ENCODE data around the gene PLEKHA6. TPM values are rescaled to one million over a fixed set of nuclear protein-coding genes. Genes with fewer than 3 reads are reported as not detected.

PLEKHA6 gene
- polyA plus RNA-seq, 3 donors = 0.08 TPM; not detected in 1

DNA sequence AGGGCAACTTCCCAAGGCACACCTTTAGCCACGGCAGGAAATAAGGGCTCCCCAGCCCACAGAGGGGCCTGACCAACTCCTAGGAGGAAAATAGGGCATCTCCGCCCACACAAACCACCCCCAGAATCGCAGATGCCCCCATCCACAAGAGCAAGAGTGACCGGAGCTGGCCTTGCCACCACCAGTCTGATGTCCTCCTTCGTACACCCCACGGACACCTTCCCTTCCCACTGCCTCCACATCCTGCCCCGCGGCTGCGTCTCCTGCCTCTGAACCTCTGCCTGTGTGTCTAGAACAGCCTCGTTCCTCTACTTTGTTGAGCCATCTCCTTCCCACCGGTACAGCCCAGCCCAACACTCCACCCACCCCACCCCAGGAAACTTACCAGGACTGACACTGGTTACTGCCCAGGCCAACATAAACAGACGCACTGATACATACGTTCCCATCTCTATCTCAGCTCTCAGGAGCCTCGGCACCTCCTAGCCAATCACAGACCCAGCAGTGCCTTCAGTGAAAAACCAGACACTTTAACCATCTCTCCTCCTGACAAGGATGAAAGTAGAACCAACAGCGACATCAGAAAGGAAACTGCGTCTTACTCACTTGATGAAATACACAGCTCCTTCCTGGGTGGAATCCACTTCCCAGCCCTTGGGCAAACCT, 7.6 kb upstream of the PLEKHA6 start:
- no peaks in the 10 kb centered on the region for H3K9me3 ChIP-seq (replicated peaks in 1 of 2; ENCODE audit: control insufficient read depth in 1 of 2, insufficient read depth in 1 of 2, low read length in 2 of 2)
- Mint-ChIP-seq H3K27me3 (ENCODE audit: low read depth in 3 of 3) (peaks cover 11 to 20% (median 15%) of the 10 kb centered on the region in 3 donors), H3K9me3 (no peaks in the 10 kb centered on the region), H3K4me1 (peaks cover 9% of the 10 kb centered on the region), H3K27ac (no peak overlapping the region), H3K4me3 (no peak overlapping the region), H3K36me3 (no peaks in the 10 kb centered on the region)
- H3K4me1 ChIP-seq (ENCODE audit: control insufficient read depth in 1 of 2, insufficient read depth in 2 of 2, low read length in 2 of 2) = peaks cover 7 to 12% of the 10 kb centered on the region in 2 donors
- TF ChIP-seq, protein P1, sequence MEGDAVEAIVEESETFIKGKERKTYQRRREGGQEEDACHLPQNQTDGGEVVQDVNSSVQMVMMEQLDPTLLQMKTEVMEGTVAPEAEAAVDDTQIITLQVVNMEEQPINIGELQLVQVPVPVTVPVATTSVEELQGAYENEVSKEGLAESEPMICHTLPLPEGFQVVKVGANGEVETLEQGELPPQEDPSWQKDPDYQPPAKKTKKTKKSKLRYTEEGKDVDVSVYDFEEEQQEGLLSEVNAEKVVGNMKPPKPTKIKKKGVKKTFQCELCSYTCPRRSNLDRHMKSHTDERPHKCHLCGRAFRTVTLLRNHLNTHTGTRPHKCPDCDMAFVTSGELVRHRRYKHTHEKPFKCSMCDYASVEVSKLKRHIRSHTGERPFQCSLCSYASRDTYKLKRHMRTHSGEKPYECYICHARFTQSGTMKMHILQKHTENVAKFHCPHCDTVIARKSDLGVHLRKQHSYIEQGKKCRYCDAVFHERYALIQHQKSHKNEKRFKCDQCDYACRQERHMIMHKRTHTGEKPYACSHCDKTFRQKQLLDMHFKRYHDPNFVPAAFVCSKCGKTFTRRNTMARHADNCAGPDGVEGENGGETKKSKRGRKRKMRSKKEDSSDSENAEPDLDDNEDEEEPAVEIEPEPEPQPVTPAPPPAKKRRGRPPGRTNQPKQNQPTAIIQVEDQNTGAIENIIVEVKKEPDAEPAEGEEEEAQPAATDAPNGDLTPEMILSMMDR (IDR thresholded peaks at IDR 0.05) = no peak
- peaks cover 0 to 3% of the 10 kb centered on the region in 2 donors for H3K27me3 ChIP-seq (ENCODE audit: control insufficient read depth in 2 of 2, insufficient read depth in 2 of 2, low read length in 2 of 2)
- DNase-seq = no peak
- intact Hi-C loops (cut with micrococcal nuclease) = loop anchor here in 1 of 2 donors (5.0 to 10.0 kb wide), 2 partner anchors 103 to 205 kb away; no protein-coding TSS in a partner anchor
- H3K27ac ChIP-seq (ENCODE audit: low read depth in 1 of 2, low read length in 2 of 2) = no peak overlapping the region
- H3K36me3 ChIP-seq (replicated peaks in 1 of 2; ENCODE audit: control insufficient read depth in 1 of 2, insufficient read depth in 2 of 2, low read length in 2 of 2) = no peaks in the 10 kb centered on the region
- WGBS (ENCODE audit: insufficient coverage) = 94% methylated on average over 14 of the region's 16 CpGs
- H2AFZ ChIP-seq (ENCODE audit: insufficient read depth, low read depth, low read length, poor library complexity, severe bottlenecking) = no peak overlapping the region
- no peak overlapping the region for H3K4me3 ChIP-seq (replicated peaks in 1 of 3; ENCODE audit: low read depth in 2 of 3, low read length in 3 of 3)
- no peaks in the 10 kb centered on the region for H4K20me1 ChIP-seq (ENCODE audit: insufficient read depth, low read length)
- no peak overlapping the region for H3K4me2 ChIP-seq (replicated peaks; ENCODE audit: extremely low read depth, low read length, poor library complexity, severe bottlenecking)
- no peaks in the 10 kb centered on the region for H3K79me2 ChIP-seq (ENCODE audit: insufficient read depth, low read length)
- H3K9ac ChIP-seq (ENCODE audit: insufficient read depth, low read length, poor library complexity, severe bottlenecking) = no peak overlapping the region

DNA sequence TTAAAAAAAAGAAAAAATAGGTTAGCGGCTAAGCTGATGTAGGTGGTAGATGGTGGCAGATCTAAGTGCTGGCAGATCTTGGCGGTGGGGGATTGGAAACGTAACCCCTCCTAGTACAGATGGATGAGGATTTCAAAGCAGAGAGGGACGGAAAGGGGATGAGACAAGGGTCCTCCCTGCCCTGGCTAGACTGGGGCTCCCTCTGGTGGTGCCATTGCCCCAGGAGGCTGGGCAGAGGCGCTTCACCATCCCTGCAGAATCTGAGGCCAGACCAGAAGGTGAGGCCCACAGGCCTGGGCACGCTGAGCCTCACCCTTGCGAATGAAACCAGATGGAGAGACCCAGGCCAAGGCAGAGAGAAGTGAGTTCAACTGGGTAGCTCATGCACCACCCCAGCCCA, 7.0 kb upstream of the PLEKHA6 start:
- no peaks in the 10 kb centered on the region for H3K9me3 ChIP-seq (replicated peaks in 1 of 2; ENCODE audit: control insufficient read depth in 1 of 2, insufficient read depth in 1 of 2, low read length in 2 of 2)
- no peak overlapping the region for H3K9ac ChIP-seq (ENCODE audit: insufficient read depth, low read length, poor library complexity, severe bottlenecking)
- H3K36me3 ChIP-seq (replicated peaks in 1 of 2; ENCODE audit: control insufficient read depth in 1 of 2, insufficient read depth in 2 of 2, low read length in 2 of 2) = no peaks in the 10 kb centered on the region
- Mint-ChIP-seq H3K9me3 (no peaks in the 10 kb centered on the region), H3K4me3 (no peak overlapping the region), H3K36me3 (no peaks in the 10 kb centered on the region), H3K27ac (no peak overlapping the region), H3K4me1 (peaks cover 9% of the 10 kb centered on the region), H3K27me3 (ENCODE audit: low read depth in 3 of 3) (peaks cover 15 to 23% (median 18%) of the 10 kb centered on the region in 3 donors)
- no peak overlapping the region for H3K27ac ChIP-seq (ENCODE audit: low read depth in 1 of 2, low read length in 2 of 2)
- 87% methylated on average over 7 of the region's 7 CpGs for WGBS (ENCODE audit: insufficient coverage)
- no peak overlapping the region for H3K4me2 ChIP-seq (replicated peaks; ENCODE audit: extremely low read depth, low read length, poor library complexity, severe bottlenecking)
- peaks cover 7 to 12% of the 10 kb centered on the region in 2 donors for H3K4me1 ChIP-seq (ENCODE audit: control insufficient read depth in 1 of 2, insufficient read depth in 2 of 2, low read length in 2 of 2)
- no peaks in the 10 kb centered on the region for H4K20me1 ChIP-seq (ENCODE audit: insufficient read depth, low read length)
- H3K4me3 ChIP-seq (replicated peaks in 1 of 3; ENCODE audit: low read depth in 2 of 3, low read length in 3 of 3) = no peak overlapping the region
- TF ChIP-seq, protein P1 (IDR thresholded peaks at IDR 0.05) = no peak
- DNase-seq = no peak
- intact Hi-C loops (cut with micrococcal nuclease) = loop anchor here in 1 of 2 donors (5.0 to 10.0 kb wide), 2 partner anchors 102 to 204 kb away; no protein-coding TSS in a partner anchor
- no peaks in the 10 kb centered on the region for H3K79me2 ChIP-seq (ENCODE audit: insufficient read depth, low read length)
- H2AFZ ChIP-seq (ENCODE audit: insufficient read depth, low read depth, low read length, poor library complexity, severe bottlenecking) = no peak overlapping the region
- peaks cover 0 to 3% of the 10 kb centered on the region in 2 donors for H3K27me3 ChIP-seq (ENCODE audit: control insufficient read depth in 2 of 2, insufficient read depth in 2 of 2, low read length in 2 of 2)

All from CD14-positive monocyte (primary cell).